Measurements from ENCODE around the gene CACNB2.

Gene CACNB2

GRCh38 chr10:18378766-18379165 is 238.5 kb downstream of the CACNB2 start:
- no peak for TF ChIP-seq CTCF (IDR thresholded peaks at IDR 0.05; ENCODE audit: unreplicated experiment in 3 of 3)
- no peaks in the 10 kb centered on the region for H3K4me1 Mint-ChIP-seq
- H3K27ac Mint-ChIP-seq, result no peak overlapping the region

GRCh38 chr10:18381679-18382078 is 241.5 kb downstream of the CACNB2 start:
- Mint-ChIP-seq H3K27me3 (ENCODE audit: low read depth) (no peaks in the 10 kb centered on the region), H3K4me1 (no peaks in the 10 kb centered on the region), H3K36me3 (ENCODE audit: low read depth) (no peaks in the 10 kb centered on the region), H3K4me3 (no peak overlapping the region), H3K9me3 (no peaks in the 10 kb centered on the region), H3K27ac (no peak overlapping the region)
- no peak for TF ChIP-seq CTCF (IDR thresholded peaks at IDR 0.05; ENCODE audit: unreplicated experiment in 3 of 3)

More at GRCh38 chr10:18378766-18379165, 238.5 kb downstream of the CACNB2 start:
- no peaks in the 10 kb centered on the region for H3K27me3 Mint-ChIP-seq (ENCODE audit: low read depth)
- H3K4me3 Mint-ChIP-seq, result no peak overlapping the region
- no peaks in the 10 kb centered on the region for H3K9me3 Mint-ChIP-seq
- H3K36me3 Mint-ChIP-seq (ENCODE audit: low read depth), result no peaks in the 10 kb centered on the region

- no peaks in the 10 kb centered on the region for H3K36me3 Mint-ChIP-seq (ENCODE audit: low read depth)
- no peak overlapping the region for H3K4me3 Mint-ChIP-seq
- no peak for TF ChIP-seq CTCF (IDR thresholded peaks at IDR 0.05; ENCODE audit: unreplicated experiment in 3 of 3)
- peaks cover 27% of the 10 kb centered on the region for H3K4me1 Mint-ChIP-seq
- no peaks in the 10 kb centered on the region for H3K9me3 Mint-ChIP-seq
- peaks cover 27% of the 10 kb centered on the region for H3K27me3 Mint-ChIP-seq (ENCODE audit: low read depth)
- H3K27ac Mint-ChIP-seq, result peak overlapping the region in 1 of 3 experiments; percentile 5
These were observed 257.7 kb downstream of the CACNB2 start for GRCh38 chr10:18397906-18398305.

GRCh38 chr10:18399158-18399557 is 258.9 kb downstream of the CACNB2 start:
- Mint-ChIP-seq H3K36me3 (ENCODE audit: low read depth) (no peaks in the 10 kb centered on the region), H3K4me1 (peaks cover 27% of the 10 kb centered on the region), H3K9me3 (no peaks in the 10 kb centered on the region), H3K27me3 (ENCODE audit: low read depth) (peaks cover 27% of the 10 kb centered on the region), H3K4me3 (no peak overlapping the region), H3K27ac (no peak overlapping the region)
- TF ChIP-seq CTCF (IDR thresholded peaks at IDR 0.05; ENCODE audit: unreplicated experiment in 3 of 3), result no peak

GRCh38 chr10:18400201-18400905 is 260.1 kb downstream of the CACNB2 start:
- Mint-ChIP-seq H3K27me3 (ENCODE audit: low read depth) (peaks cover 27% of the 10 kb centered on the region), H3K36me3 (ENCODE audit: low read depth) (no peaks in the 10 kb centered on the region), H3K27ac (peak overlapping the region in 2 of 3 experiments; percentile 7 to 28), H3K4me1 (peaks cover 19% of the 10 kb centered on the region), H3K4me3 (peak overlapping the region; percentile 79 to 84 (median 79)), H3K9me3 (no peaks in the 10 kb centered on the region)
- no peak for TF ChIP-seq CTCF (IDR thresholded peaks at IDR 0.05; ENCODE audit: unreplicated experiment in 3 of 3)

- H3K9me3 Mint-ChIP-seq, result no peaks in the 10 kb centered on the region
These were observed 260.7 kb downstream of the CACNB2 start for GRCh38 chr10:18400906-18401245.

More at GRCh38 chr10:18400906-18401245, 260.7 kb downstream of the CACNB2 start:
- peaks cover 17% of the 10 kb centered on the region for H3K4me1 Mint-ChIP-seq
- no peak for TF ChIP-seq CTCF (IDR thresholded peaks at IDR 0.05; ENCODE audit: unreplicated experiment in 3 of 3)
- peak overlapping the region; percentile 79 to 84 (median 79) for H3K4me3 Mint-ChIP-seq
- peaks cover 27% of the 10 kb centered on the region for H3K27me3 Mint-ChIP-seq (ENCODE audit: low read depth)
- H3K27ac Mint-ChIP-seq, result peak overlapping the region in 1 of 3 experiments; percentile 28
- no peaks in the 10 kb centered on the region for H3K36me3 Mint-ChIP-seq (ENCODE audit: low read depth)
